Panc1 (cell line): ENCODE measurements around the gene PARM1. TPM values are rescaled to one million over a fixed set of nuclear protein-coding genes. Genes with fewer than 3 reads are reported as not detected.

Experiments used
- ATAC-seq: fragments of 200-7000 bp; cut with Tn5 transposase; 2 replicates; pipeline ENCODE4 v1.9.1; 2020; ENCODE audit warnings: mild to moderate bottlenecking, moderate library complexity
- BruUV-seq: library from RNA; stranded (reverse); fragments of 400-500 nt; replicated peaks from 2 replicates; lab custom pipeline; 2021; lab: Mats Ljungman, UMichigan
- CTCF ChIA-PET: fragments of 300-600 bp; sonication (Branson Sonifier 250); formaldehyde crosslinking; loops from one replicate; lab custom pipeline; 2022; ENCODE audit warnings: antibody characterized with exemption; lab: Charles Lee
- POLR2A ChIA-PET: fragments of 300-600 bp; sonication (Branson Sonifier 250); formaldehyde crosslinking; loops from one replicate; lab custom pipeline; 2022; ENCODE audit warnings: antibody characterized with exemption; lab: Charles Lee
- DNase-seq: peaks from one replicate; pipeline ENCODE4 v3.0.0-alpha.2; 2010; ENCODE audit warnings: low read depth, low spot score
- H3K27ac ChIP-seq: 2 replicates; pipeline ENCODE4 v1.5.1; 2011; ENCODE audit warnings: mild to moderate bottlenecking, low read length, inconsistent platforms
- H3K27me3 ChIP-seq: fragments of 200-500 bp; sonication (Bioruptor generic); 2 replicates; pipeline ENCODE4 v1.6.0; 2014; ENCODE audit warnings: low read length, inconsistent platforms; ENCODE audit not compliant: control insufficient read depth, insufficient read depth
- H3K36me3 ChIP-seq: fragments of 200-500 bp; sonication (Bioruptor generic); 2 replicates; pipeline ENCODE4 v1.5.1; 2014; ENCODE audit warnings: inconsistent platforms, mild to moderate bottlenecking, low read length, moderate library complexity; ENCODE audit not compliant: control insufficient read depth, insufficient read depth
- H3K4me1 ChIP-seq: 2 replicates; pipeline ENCODE4 v1.5.1; 2011; ENCODE audit warnings: inconsistent platforms, mild to moderate bottlenecking, low read length, moderate library complexity; ENCODE audit not compliant: control insufficient read depth, insufficient read depth
- H3K4me3 ChIP-seq, 2 experiments: 2 replicates each; pipeline ENCODE4 v1.5.1; 2011 to 2012; ENCODE audit warnings: low read depth in 2 of 2, low read length in 2 of 2, mild to moderate bottlenecking in 2 of 2, inconsistent platforms in 1 of 2, moderate library complexity in 1 of 2
- H3K9me3 ChIP-seq: fragments of 200-500 bp; sonication (Bioruptor generic); 2 replicates; pipeline ENCODE4 v1.5.1; 2014; ENCODE audit warnings: low read depth, mild to moderate bottlenecking, inconsistent platforms, low read length, moderate library complexity; ENCODE audit not compliant: control insufficient read depth, insufficient read depth
- POLR2AphosphoS5 ChIP-seq: IDR thresholded peaks from 2 replicates; pipeline ENCODE4 v1.6.1; 2012; ENCODE audit warnings: mild to moderate bottlenecking, low read depth, low read length, moderate library complexity
- SIN3A ChIP-seq: IDR thresholded peaks from 2 replicates; pipeline ENCODE4 v1.6.1; 2012; ENCODE audit warnings: low read depth, mild to moderate bottlenecking, low read length, moderate library complexity, borderline replicate concordance; ENCODE audit not compliant: insufficient read depth
- TCF7L2 ChIP-seq: IDR thresholded peaks from 2 replicates; pipeline ENCODE4 v1.6.1; 2011; ENCODE audit warnings: mild to moderate bottlenecking, low read depth, low read length, inconsistent platforms
- in situ Hi-C: cut with HindIII; loops from 2 replicates; pipeline ENCODE4 v1.10.0; 2016; ENCODE audit warnings: low sequenced_read_pairs, low pct_unique_long_range_greater_than_20kb
- intact Hi-C: fragments of 100-400 bp; cut with micrococcal nuclease; formaldehyde crosslinking; loops from one replicate; pipeline ENCODE4 v1.10.0; 2022; ENCODE audit not compliant: unreplicated experiment
- total RNA-seq: library from RNA; stranded (reverse); gene quantifications from one replicate; pipeline ENCODE4 v1.2.1, GENCODE V29; 2021; ENCODE audit not compliant: unreplicated experiment
- TF ChIP-seq, protein P1 (sequence below): fragments of 450-650 bp; IDR thresholded peaks from 2 replicates; pipeline ENCODE4 v1.5.1; 2017; ENCODE audit warnings: mild to moderate bottlenecking
- TF ChIP-seq, protein P2 (sequence below), 2 experiments: IDR thresholded peaks; 2 replicates each; pipeline ENCODE4 v1.6.1; 2011 to 2012; ENCODE audit warnings: low read depth in 2 of 2, control low read depth in 1 of 2, low read length in 1 of 2, mild to moderate bottlenecking in 1 of 2, moderate library complexity in 1 of 2; ENCODE audit not compliant: insufficient read depth in 1 of 2

PARM1 gene
- total RNA-seq, 1 experiment from 2014 or later, result 0.21 TPM

DNA sequence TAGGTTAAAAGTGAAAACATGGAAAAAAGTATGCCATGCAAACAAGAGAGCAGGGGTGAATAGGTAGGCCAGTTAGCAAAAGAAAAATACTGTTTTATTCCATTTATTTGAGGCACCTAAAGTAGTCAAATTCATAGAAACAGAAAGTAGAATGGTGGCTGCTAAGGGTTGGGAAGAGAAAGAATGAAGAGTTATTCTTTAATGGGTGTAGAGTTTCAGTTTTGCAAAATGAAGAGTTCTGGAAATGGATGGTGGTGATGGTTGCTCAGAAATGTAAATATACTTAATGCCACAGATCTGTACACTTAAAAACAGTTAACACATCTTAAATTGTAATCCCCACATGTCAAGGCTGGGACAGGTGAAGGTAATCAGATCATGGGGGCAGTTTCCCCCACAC, 29.7 kb downstream of the PARM1 start:
- no peak overlapping the region for H3K27ac ChIP-seq
- in situ Hi-C loops (no loop called here), intact Hi-C loops (no loop called here)
- ATAC-seq (no peak), DNase-seq (no peak)
- H3K36me3 ChIP-seq, result no peaks in the 10 kb centered on the region
- no peak overlapping the region for H3K4me3 ChIP-seq
- no TSS peak for BruUV-seq
- no peaks in the 10 kb centered on the region for H3K27me3 ChIP-seq
- H3K9me3 ChIP-seq, result no peaks in the 10 kb centered on the region
- CTCF ChIA-PET, result no interaction called here
- no peaks in the 10 kb centered on the region for H3K4me1 ChIP-seq
- POLR2A ChIA-PET, result no interaction called here
- TF ChIP-seq POLR2AphosphoS5 (no peak), TCF7L2 (no peak), SIN3A (no peak)
- TF ChIP-seq, protein P1, sequence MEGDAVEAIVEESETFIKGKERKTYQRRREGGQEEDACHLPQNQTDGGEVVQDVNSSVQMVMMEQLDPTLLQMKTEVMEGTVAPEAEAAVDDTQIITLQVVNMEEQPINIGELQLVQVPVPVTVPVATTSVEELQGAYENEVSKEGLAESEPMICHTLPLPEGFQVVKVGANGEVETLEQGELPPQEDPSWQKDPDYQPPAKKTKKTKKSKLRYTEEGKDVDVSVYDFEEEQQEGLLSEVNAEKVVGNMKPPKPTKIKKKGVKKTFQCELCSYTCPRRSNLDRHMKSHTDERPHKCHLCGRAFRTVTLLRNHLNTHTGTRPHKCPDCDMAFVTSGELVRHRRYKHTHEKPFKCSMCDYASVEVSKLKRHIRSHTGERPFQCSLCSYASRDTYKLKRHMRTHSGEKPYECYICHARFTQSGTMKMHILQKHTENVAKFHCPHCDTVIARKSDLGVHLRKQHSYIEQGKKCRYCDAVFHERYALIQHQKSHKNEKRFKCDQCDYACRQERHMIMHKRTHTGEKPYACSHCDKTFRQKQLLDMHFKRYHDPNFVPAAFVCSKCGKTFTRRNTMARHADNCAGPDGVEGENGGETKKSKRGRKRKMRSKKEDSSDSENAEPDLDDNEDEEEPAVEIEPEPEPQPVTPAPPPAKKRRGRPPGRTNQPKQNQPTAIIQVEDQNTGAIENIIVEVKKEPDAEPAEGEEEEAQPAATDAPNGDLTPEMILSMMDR, result no peak
- TF ChIP-seq, protein P2, sequence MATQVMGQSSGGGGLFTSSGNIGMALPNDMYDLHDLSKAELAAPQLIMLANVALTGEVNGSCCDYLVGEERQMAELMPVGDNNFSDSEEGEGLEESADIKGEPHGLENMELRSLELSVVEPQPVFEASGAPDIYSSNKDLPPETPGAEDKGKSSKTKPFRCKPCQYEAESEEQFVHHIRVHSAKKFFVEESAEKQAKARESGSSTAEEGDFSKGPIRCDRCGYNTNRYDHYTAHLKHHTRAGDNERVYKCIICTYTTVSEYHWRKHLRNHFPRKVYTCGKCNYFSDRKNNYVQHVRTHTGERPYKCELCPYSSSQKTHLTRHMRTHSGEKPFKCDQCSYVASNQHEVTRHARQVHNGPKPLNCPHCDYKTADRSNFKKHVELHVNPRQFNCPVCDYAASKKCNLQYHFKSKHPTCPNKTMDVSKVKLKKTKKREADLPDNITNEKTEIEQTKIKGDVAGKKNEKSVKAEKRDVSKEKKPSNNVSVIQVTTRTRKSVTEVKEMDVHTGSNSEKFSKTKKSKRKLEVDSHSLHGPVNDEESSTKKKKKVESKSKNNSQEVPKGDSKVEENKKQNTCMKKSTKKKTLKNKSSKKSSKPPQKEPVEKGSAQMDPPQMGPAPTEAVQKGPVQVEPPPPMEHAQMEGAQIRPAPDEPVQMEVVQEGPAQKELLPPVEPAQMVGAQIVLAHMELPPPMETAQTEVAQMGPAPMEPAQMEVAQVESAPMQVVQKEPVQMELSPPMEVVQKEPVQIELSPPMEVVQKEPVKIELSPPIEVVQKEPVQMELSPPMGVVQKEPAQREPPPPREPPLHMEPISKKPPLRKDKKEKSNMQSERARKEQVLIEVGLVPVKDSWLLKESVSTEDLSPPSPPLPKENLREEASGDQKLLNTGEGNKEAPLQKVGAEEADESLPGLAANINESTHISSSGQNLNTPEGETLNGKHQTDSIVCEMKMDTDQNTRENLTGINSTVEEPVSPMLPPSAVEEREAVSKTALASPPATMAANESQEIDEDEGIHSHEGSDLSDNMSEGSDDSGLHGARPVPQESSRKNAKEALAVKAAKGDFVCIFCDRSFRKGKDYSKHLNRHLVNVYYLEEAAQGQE (IDR thresholded peaks at IDR 0.05; ENCODE audit: insufficient read depth in 1 of 2, low read depth in 2 of 2, low read length in 1 of 2), result no peak

GRCh38 chr4:74964311-74964710, 31.4 kb downstream of the PARM1 start:
- POLR2A ChIA-PET, result no interaction called here

More at GRCh38 chr4:74964311-74964710, 31.4 kb downstream of the PARM1 start:
- Histone ChIP-seq H3K4me1 (no peaks in the 10 kb centered on the region), H3K27ac (no peak overlapping the region), H3K27me3 (no peaks in the 10 kb centered on the region), H3K4me3 (no peak overlapping the region), H3K36me3 (no peaks in the 10 kb centered on the region), H3K9me3 (no peaks in the 10 kb centered on the region)
- ATAC-seq (no peak), DNase-seq (no peak)
- intact Hi-C loops, result no loop called here
- in situ Hi-C loops, result no loop called here
- TF ChIP-seq TCF7L2 (no peak), POLR2AphosphoS5 (no peak), SIN3A (no peak)
- TF ChIP-seq, protein P2 (IDR thresholded peaks at IDR 0.05; ENCODE audit: insufficient read depth in 1 of 2, low read depth in 2 of 2, low read length in 1 of 2), result no peak
- TF ChIP-seq, protein P1, result no peak
- BruUV-seq, result no TSS peak
- CTCF ChIA-PET, result no interaction called here
